OCI-LY7 (cell line): ENCODE results near the gene CIB2.

Source experiments
- CTCF ChIP-seq: fragments of 200-600 bp; sonication (generic); conservative IDR thresholded peaks from 2 replicates; pipeline ENCODE4 v1.5.1; 2014; ENCODE audit warnings: mild to moderate bottlenecking, antibody characterized with exemption, low read length, moderate library complexity, mixed read lengths
- EZH2phosphoT487 ChIP-seq: fragments of 200-600 bp; sonication (generic); IDR thresholded peaks from 2 replicates; pipeline ENCODE4 v1.6.1; 2018; ENCODE audit warnings: low read depth, borderline replicate concordance, mild to moderate bottlenecking, mixed run types, antibody characterized with exemption, low read length, moderate library complexity, mixed read lengths

GRCh38 chr15:78084449-78084750 lies 46.8 kb downstream of the CIB2 start:
- no peak for TF ChIP-seq CTCF
- TF ChIP-seq EZH2phosphoT487 = no peak
